Neuronal stem cell (in vitro differentiated cells): ENCODE data around the gene ITGB5.

Experiments used
- DNase-seq: peaks from one replicate; pipeline ENCODE4 v3.0.0-alpha.2; 2013; ENCODE audit warnings: low spot score
- H2AFZ ChIP-seq: one replicate; pipeline ENCODE4 v1.6.1; 2013; ENCODE audit warnings: mild to moderate bottlenecking, low read length, inconsistent platforms
- H2AK5ac ChIP-seq: 2 replicates; pipeline ENCODE4 v1.6.1; 2013; ENCODE audit warnings: low read depth, mild to moderate bottlenecking, inconsistent platforms, low read length, moderate library complexity, mixed read lengths
- H2BK120ac ChIP-seq: 2 replicates; pipeline ENCODE4 v1.6.1; 2013; ENCODE audit warnings: low read depth, mild to moderate bottlenecking, inconsistent platforms, low read length, moderate library complexity, mixed read lengths
- H2BK12ac ChIP-seq: one replicate; pipeline ENCODE4 v1.6.1; 2013; ENCODE audit warnings: low read length, inconsistent platforms
- H2BK15ac ChIP-seq: 2 replicates; pipeline ENCODE4 v1.6.1; 2013; ENCODE audit warnings: mild to moderate bottlenecking, low read length, inconsistent platforms, mixed read lengths
- H2BK5ac ChIP-seq: one replicate; pipeline ENCODE4 v1.6.1; 2013; ENCODE audit warnings: inconsistent platforms, mild to moderate bottlenecking, low read length, moderate library complexity
- H3K14ac ChIP-seq: one replicate; pipeline ENCODE4 v1.6.1; 2013; ENCODE audit warnings: low read length, inconsistent platforms
- H3K18ac ChIP-seq: 2 replicates; pipeline ENCODE4 v1.6.1; 2013; ENCODE audit warnings: low read length, inconsistent platforms
- H3K23ac ChIP-seq: 2 replicates; pipeline ENCODE4 v1.6.1; 2013; ENCODE audit warnings: low read depth, mild to moderate bottlenecking, mixed read lengths, low read length, inconsistent platforms; ENCODE audit not compliant: poor library complexity
- H3K27ac ChIP-seq: replicated peaks from 3 replicates; pipeline ENCODE4 v1.5.1; 2013; ENCODE audit warnings: low read length, inconsistent platforms
- H3K27me3 ChIP-seq, 3 experiments: 2 replicates each; pipeline ENCODE4 v1.6.1; 2013; ENCODE audit warnings: low read length in 3 of 3, mild to moderate bottlenecking in 2 of 3, inconsistent platforms in 1 of 3, low read depth in 1 of 3, mixed read lengths in 1 of 3, moderate library complexity in 1 of 3; ENCODE audit not compliant: control insufficient read depth in 3 of 3, insufficient read depth in 3 of 3
- H3K36me3 ChIP-seq, 2 donors: replicated peaks in 1 of 2; 2 replicates each; pipeline ENCODE4 v1.6.1; 2013; ENCODE audit warnings: low read length in 2 of 2; ENCODE audit not compliant: control insufficient read depth in 2 of 2, insufficient read depth in 2 of 2
- H3K4ac ChIP-seq: 2 replicates; pipeline ENCODE4 v1.6.1; 2013; ENCODE audit warnings: inconsistent platforms, mild to moderate bottlenecking, low read length, moderate library complexity
- H3K4me1 ChIP-seq, 2 donors: 1 replicate in 1 of 2; 2 replicates in 1 of 2; pipeline ENCODE4 v1.6.1; 2013; ENCODE audit warnings: low read length in 2 of 2, low read depth in 1 of 2; ENCODE audit not compliant: control insufficient read depth in 2 of 2, insufficient read depth in 1 of 2
- H3K4me2 ChIP-seq: one replicate; pipeline ENCODE4 v1.6.1; 2013; ENCODE audit warnings: mild to moderate bottlenecking, low read length, inconsistent platforms; ENCODE audit not compliant: insufficient read depth, poor library complexity, severe bottlenecking
- H3K4me3 ChIP-seq, 2 donors: 2 replicates each; pipeline ENCODE4 v1.5.1; 2013; ENCODE audit warnings: low read length in 2 of 2, mild to moderate bottlenecking in 2 of 2, inconsistent platforms in 1 of 2, moderate library complexity in 1 of 2
- H3K79me1 ChIP-seq: one replicate; pipeline ENCODE4 v1.6.1; 2013; ENCODE audit warnings: low read depth, mild to moderate bottlenecking, inconsistent platforms, low read length, moderate library complexity
- H3K9ac ChIP-seq: one replicate; pipeline ENCODE4 v1.6.1; 2013; ENCODE audit warnings: mild to moderate bottlenecking, low read depth, low read length, inconsistent platforms; ENCODE audit not compliant: poor library complexity
- H3K9me3 ChIP-seq, 2 donors: replicated peaks in 1 of 2; 2 replicates each; pipeline versions ENCODE3 to v1.6.1; 2013; ENCODE audit warnings: low read length in 2 of 2, mild to moderate bottlenecking in 2 of 2, inconsistent platforms in 1 of 2, low read depth in 1 of 2, mixed read lengths in 1 of 2, moderate library complexity in 1 of 2; ENCODE audit not compliant: control insufficient read depth in 2 of 2, insufficient read depth in 1 of 2
- H4K8ac ChIP-seq: one replicate; pipeline ENCODE4 v1.6.1; 2013; ENCODE audit warnings: low read depth, mild to moderate bottlenecking, inconsistent platforms, low read length, moderate library complexity
- H4K91ac ChIP-seq: one replicate; pipeline ENCODE4 v1.6.1; 2013; ENCODE audit warnings: low read length, low read depth, mild to moderate bottlenecking, inconsistent platforms; ENCODE audit not compliant: poor library complexity
- WGBS, 2 donors: extraction: QIAGEN DNeasy Blood & Tissue Kit; methylation state at CpG; one replicate each; pipeline ENCODE4 v1.1.7; 2013; ENCODE audit warnings: missing lambda C conversion rate in 2 of 2, mixed read lengths in 1 of 2; ENCODE audit not compliant: insufficient read length in 2 of 2, insufficient replicate concordance in 1 of 2; ENCODE audit errors: extremely low coverage in 2 of 2; 5-methylcytosine and 5-hydroxymethylcytosine counted together

ITGB5 gene

DNA sequence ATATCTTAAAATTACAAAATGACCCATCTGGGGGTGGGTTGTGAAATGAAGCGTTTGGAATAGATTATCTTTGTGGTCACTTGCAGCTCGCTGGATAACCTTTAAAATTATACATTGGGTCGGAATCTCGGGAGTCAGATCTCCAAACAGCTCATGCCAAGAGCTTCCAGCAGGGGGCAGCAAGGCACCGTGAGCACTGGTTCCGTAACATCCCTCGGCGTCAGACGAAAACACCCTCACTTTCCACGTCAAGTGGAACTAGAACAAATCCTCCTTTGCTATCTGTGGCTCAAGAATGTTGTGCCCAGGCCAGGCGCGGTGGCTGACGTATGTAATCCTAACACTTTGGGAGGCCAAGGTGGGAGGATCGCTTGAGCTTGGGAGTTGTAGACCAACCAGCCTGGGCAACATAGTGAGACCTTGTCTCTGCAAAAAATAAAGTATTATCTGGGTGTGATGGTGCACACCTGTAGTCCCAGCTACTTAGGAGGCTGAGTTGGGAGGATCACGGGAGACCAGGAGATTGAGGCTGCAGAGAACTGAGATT, 125.8 kb downstream of the ITGB5 start:
- H3K4me1 ChIP-seq, result peaks cover 2 to 7% of the 10 kb centered on the region in 2 donors
- H3K79me1 ChIP-seq, result no peaks in the 10 kb centered on the region
- no peak overlapping the region for H4K8ac ChIP-seq
- WGBS, 2 donors, result no CpG with 5 or more reads among the region's 15 CpGs
- H3K36me3 ChIP-seq, result peaks cover 3 to 30% of the 10 kb centered on the region in 2 donors
- no peak overlapping the region for H2AFZ ChIP-seq
- H2BK15ac ChIP-seq, result no peak overlapping the region
- no peak overlapping the region for H4K91ac ChIP-seq
- H3K9me3 ChIP-seq, result no peaks in the 10 kb centered on the region
- no peak overlapping the region for H3K4ac ChIP-seq
- no peak overlapping the region for H2AK5ac ChIP-seq
- DNase-seq, result peak; percentile 68
- H3K14ac ChIP-seq, result no peak overlapping the region
- H3K9ac ChIP-seq, result no peak overlapping the region
- H3K23ac ChIP-seq, result no peak overlapping the region
- no peak overlapping the region for H2BK120ac ChIP-seq
- H2BK12ac ChIP-seq, result no peak overlapping the region
- H3K4me3 ChIP-seq, result no peak overlapping the region
- no peaks in the 10 kb centered on the region for H3K27me3 ChIP-seq
- H2BK5ac ChIP-seq, result no peak overlapping the region
- H3K4me2 ChIP-seq, result no peak overlapping the region
- no peak overlapping the region for H3K27ac ChIP-seq
- no peak overlapping the region for H3K18ac ChIP-seq

DNA sequence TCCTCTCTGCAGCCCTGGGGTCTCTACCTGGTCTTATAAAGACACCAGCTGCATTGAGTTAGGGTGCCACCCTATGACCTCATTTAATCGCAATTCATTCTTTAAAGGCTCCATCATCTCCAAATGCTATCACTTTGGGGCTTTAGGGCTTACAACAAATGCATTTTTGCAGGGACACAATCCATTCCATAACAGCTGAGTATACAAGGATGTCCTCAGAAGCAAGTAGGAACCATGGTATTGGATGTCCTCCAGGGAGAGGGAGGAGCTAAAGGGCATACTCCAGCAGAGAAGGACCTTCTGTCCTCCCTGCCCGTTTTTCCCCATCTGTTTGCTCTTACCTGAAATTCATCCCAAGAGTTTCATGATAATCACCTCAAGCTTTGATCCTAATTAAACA, 126.6 kb downstream of the ITGB5 start:
- Histone ChIP-seq H2BK15ac (no peak overlapping the region), H2AFZ (no peak overlapping the region), H3K4me1 (peaks cover 2 to 7% of the 10 kb centered on the region in 2 donors), H3K4me3 (no peak overlapping the region), H3K9ac (no peak overlapping the region), H3K23ac (no peak overlapping the region), H3K18ac (no peak overlapping the region), H4K8ac (no peak overlapping the region), H3K79me1 (no peaks in the 10 kb centered on the region), H3K9me3 (no peaks in the 10 kb centered on the region), H3K4me2 (no peak overlapping the region), H2BK12ac (no peak overlapping the region), H2AK5ac (no peak overlapping the region), H2BK120ac (no peak overlapping the region), H3K4ac (no peak overlapping the region), H3K14ac (no peak overlapping the region), H2BK5ac (no peak overlapping the region), H4K91ac (no peak overlapping the region), H3K27me3 (no peaks in the 10 kb centered on the region), H3K27ac (no peak overlapping the region), H3K36me3 (peaks cover 3 to 26% of the 10 kb centered on the region in 2 donors)
- no peak for DNase-seq
- no CpG with 5 or more reads among the region's 2 CpGs for WGBS, 2 donors

DNA sequence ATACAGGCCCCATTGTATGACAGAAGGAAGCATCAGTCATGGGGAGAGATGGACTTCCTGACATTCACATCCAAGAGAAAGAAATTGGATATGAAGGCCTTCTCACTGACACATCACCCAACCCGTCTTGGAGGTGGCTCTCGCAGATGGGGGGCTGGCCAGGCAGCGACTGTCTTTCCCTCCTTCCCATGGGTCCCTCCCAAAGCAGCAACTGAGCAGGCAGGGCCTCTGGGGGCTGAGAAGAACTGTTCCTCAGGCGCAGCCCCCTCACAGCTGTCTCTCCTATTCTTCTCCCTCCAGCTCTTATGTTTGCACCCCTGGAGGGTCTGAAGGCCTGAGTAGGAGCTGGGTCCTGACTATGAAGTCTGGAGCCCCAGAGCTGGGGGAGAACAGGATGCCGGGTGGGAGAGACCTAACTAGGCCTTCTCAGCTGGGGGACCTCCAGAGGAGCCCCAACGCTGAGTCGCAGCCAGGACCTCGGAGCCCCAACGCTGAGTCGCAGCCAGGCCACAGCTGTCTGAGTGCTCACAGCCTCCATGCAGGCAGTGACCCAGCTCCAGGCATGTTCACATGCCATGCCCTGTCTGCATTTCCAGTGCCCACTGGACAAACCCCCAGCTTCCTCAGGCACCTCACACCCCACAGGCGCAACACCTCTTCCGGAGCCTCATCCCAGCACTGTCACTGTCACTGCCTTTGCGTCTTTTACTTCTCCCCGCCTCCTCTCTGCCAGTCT, 127.3 kb downstream of the ITGB5 start:
- H3K4me2 ChIP-seq, result no peak overlapping the region

DNA sequence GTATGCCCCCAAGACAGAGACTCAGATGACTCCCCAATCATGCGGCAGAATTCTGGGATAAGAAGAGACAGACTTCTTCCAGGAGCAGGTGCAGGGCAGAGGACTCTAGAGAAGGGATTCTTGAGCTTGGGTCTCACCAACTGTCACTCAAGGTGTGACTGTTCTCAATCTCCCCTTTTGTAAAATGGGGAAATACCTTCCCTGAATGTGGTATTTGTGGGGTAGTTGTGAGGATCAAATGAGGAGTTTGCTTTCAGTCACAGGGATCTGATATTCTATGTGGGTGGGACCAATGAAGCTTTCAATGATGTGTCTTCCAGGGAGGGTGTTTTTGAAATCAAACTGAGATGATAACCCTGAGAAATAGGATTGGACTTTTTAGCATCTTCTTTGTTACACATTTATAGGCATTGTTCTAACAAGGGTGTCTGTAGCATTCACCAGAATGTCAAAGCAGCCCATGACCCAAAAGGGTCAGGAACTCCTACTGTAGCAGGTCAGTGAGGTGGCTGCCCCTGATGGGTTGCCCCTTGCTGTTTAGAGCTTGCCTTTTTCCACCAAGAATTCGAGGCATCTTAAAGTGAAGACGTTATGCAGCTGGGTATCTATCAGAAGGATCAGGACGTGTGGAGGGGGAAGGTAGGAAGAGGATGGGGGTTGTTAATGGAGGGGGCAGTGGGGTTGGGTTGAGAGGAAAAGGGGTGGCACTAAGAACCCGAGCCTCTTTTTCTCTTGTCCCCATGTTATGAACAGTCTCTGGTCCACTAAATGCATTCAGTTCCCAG, 128.1 kb downstream of the ITGB5 start:
- Histone ChIP-seq H3K14ac (no peak overlapping the region), H3K27ac (no peak overlapping the region), H2BK12ac (no peak overlapping the region), H2BK15ac (no peak overlapping the region), H3K4me1 (peaks cover 2 to 7% of the 10 kb centered on the region in 2 donors), H3K4me3 (no peak overlapping the region), H3K4me2 (no peak overlapping the region), H3K9ac (no peak overlapping the region), H3K9me3 (no peaks in the 10 kb centered on the region), H4K91ac (no peak overlapping the region), H2AK5ac (no peak overlapping the region), H2BK5ac (no peak overlapping the region), H3K23ac (no peak overlapping the region), H3K27me3 (no peaks in the 10 kb centered on the region), H3K36me3 (peaks cover 3 to 12% of the 10 kb centered on the region in 2 donors), H3K18ac (no peak overlapping the region), H3K4ac (no peak overlapping the region), H3K79me1 (no peaks in the 10 kb centered on the region), H2BK120ac (no peak overlapping the region), H2AFZ (no peak overlapping the region), H4K8ac (no peak overlapping the region)
- WGBS, 2 donors, result no CpG with 5 or more reads among the region's 5 CpGs
- DNase-seq, result no peak

More for the DNA sequence above, 127.3 kb downstream of the ITGB5 start:
- peak overlapping the region; percentile 92 for H3K23ac ChIP-seq
- no CpG with 5 or more reads among the region's 14 CpGs for WGBS, 2 donors
- H3K4ac ChIP-seq, result no peak overlapping the region
- H4K91ac ChIP-seq, result no peak overlapping the region
- H3K9ac ChIP-seq, result no peak overlapping the region
- no peak overlapping the region for H2BK5ac ChIP-seq
- H3K36me3 ChIP-seq, result peaks cover 3 to 20% of the 10 kb centered on the region in 2 donors
- no peak overlapping the region for H2BK120ac ChIP-seq
- no peak overlapping the region for H3K27ac ChIP-seq
- no peak overlapping the region for H2AFZ ChIP-seq
- H2BK12ac ChIP-seq, result peak overlapping the region; percentile 73
- no peaks in the 10 kb centered on the region for H3K27me3 ChIP-seq
- no peak overlapping the region for H2BK15ac ChIP-seq
- no peaks in the 10 kb centered on the region for H3K79me1 ChIP-seq
- H3K4me1 ChIP-seq, result peaks cover 2 to 7% of the 10 kb centered on the region in 2 donors
- H3K14ac ChIP-seq, result no peak overlapping the region
- H3K4me3 ChIP-seq, result no peak overlapping the region
- no peak for DNase-seq
- H3K18ac ChIP-seq, result peak overlapping the region; percentile 67
- H3K9me3 ChIP-seq, result no peaks in the 10 kb centered on the region
- peak overlapping the region; percentile 29 for H2AK5ac ChIP-seq
- peak overlapping the region; percentile 50 for H4K8ac ChIP-seq
